GM21723 (cell line): Measurements from ENCODE around the gene GRP.

ENCODE experiments used
- ATAC-seq: cut with Tn5 transposase; IDR thresholded peaks from one replicate; pipeline ENCODE4 v1.9.1; 2021; ENCODE audit warnings: mild to moderate bottlenecking, moderate library complexity; ENCODE audit not compliant: unreplicated experiment

Gene GRP

GRCh38 chr18:59219672-59220163 lies at the start of gene GRP:
TSS of gene GRP (plus strand) at chr18:59220158. CDS start at chr18:59220266, 108 bp downstream.
- ATAC-seq = no peak

GRCh38 chr18:59172664-59173249 lies 47.2 kb upstream of the GRP start:
- ATAC-seq = no peak

GRCh38 chr18:59177485-59177884 lies 42.5 kb upstream of the GRP start:
- no peak for ATAC-seq

GRCh38 chr18:59180150-59180845 lies 39.7 kb upstream of the GRP start:
- ATAC-seq = no peak

- no peak for ATAC-seq
These were observed 37.3 kb upstream of the GRP start for GRCh38 chr18:59182673-59183072.

GRCh38 chr18:59189008-59189407 lies 30.9 kb upstream of the GRP start:
- no peak for ATAC-seq

GRCh38 chr18:59189746-59190145 lies 30.2 kb upstream of the GRP start:
- ATAC-seq = no peak

- ATAC-seq = no peak
These were observed 23.7 kb upstream of the GRP start for GRCh38 chr18:59196161-59196725.

- ATAC-seq = no peak
These were observed 22.3 kb upstream of the GRP start for GRCh38 chr18:59197636-59198035.

GRCh38 chr18:59198215-59198614 lies 21.7 kb upstream of the GRP start:
- ATAC-seq = no peak

- no peak for ATAC-seq
These were observed 19.2 kb upstream of the GRP start for GRCh38 chr18:59200787-59201186.

GRCh38 chr18:59202258-59202820 lies 17.6 kb upstream of the GRP start:
- no peak for ATAC-seq

- no peak for ATAC-seq
These were observed 12.5 kb upstream of the GRP start for GRCh38 chr18:59207506-59207905.

GRCh38 chr18:59208602-59209125 lies 11.3 kb upstream of the GRP start:
- ATAC-seq = no peak

- ATAC-seq = no peak
These were observed 9.7 kb upstream of the GRP start for GRCh38 chr18:59210299-59210698.

GRCh38 chr18:59211629-59212028 lies 8.3 kb upstream of the GRP start:
- ATAC-seq = no peak

- no peak for ATAC-seq
These were observed 1.9 kb upstream of the GRP start for GRCh38 chr18:59218018-59218417.

GRCh38 chr18:59220164-59220783 lies 316 bp downstream of the GRP start:
- ATAC-seq = no peak

GRCh38 chr18:59220784-59221765 lies 1.1 kb downstream of the GRP start:
- no peak for ATAC-seq

- ATAC-seq = no peak
These were observed 2.4 kb downstream of the GRP start for GRCh38 chr18:59222341-59222740.
